Stimulated activated CD8-positive, alpha-beta memory T cell treated with anti-CD3 and anti-CD28 coated beads, Interleukin-4, amount 100 ng/mL, for 4 hours (primary cell): ENCODE data around the gene UBC.
"Not testable (repeated sequence)": the region's sequence is repeated elsewhere in the genome, so short reads cannot be mapped to it uniquely, and the experiment has no call there.

ENCODE experiments used
- DNase-seq, 2 donors: peaks; one replicate each; pipeline ENCODE4 v3.0.0-alpha.2; 2020; ENCODE audit warnings: low read depth in 2 of 2, low spot score in 1 of 2

UBC gene

GRCh38 chr12:124931528-124931927 is 17.1 kb upstream of the UBC start:
- not testable (repeated sequence) for DNase-seq

DNA sequence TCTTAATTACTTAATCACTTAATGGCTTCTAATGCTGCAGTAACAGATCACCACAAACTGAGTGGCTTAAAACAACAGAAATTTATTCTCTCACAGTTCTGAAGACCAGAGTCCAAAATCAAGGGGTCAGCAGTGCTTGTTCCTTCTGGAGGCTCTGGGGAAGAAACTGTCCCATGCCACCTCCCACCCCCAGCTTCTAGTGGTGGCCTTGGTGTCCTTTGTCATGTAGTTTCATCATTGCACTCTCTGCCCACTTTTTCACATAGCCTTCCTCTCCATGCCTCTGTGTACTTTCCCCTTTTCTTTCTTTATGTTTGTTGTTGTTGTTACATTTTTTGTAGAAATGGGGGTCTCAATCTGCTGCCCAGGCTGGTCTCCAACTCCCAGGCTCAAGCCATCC is 16.1 kb upstream of the UBC start:
- no peak for DNase-seq

GRCh38 chr12:124929649-124930419 is 15.4 kb upstream of the UBC start:
- DNase-seq = no peak

DNA sequence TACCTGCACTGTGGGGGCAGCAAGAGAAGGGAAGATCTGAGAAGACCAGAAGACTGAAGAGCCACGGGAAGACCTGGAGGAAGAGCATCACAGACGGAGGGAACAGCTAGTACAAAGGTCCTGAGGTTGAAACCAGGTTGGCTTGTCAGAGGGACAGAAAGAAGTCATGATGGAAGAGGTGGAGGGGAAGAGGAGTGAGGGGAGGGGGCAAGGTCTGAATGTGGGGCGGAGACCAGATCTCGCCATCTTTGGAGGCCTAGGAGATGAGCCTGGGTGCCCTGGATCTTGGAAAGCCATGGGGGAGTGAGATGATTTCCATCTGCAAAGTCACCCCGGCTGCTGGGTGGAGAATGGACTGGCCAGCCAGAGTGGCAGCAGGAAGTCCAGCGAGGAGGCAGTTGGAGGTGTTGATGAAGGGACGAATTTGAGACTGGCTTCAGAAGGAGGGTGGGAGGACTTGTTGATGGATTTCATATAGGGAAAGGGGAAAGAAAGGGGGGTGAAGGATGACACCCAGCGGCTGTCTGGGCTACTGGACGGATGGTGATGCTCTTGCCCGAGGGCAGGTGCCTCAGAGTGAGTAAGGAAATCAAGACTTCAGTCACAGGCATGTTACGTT is 14.6 kb upstream of the UBC start:
- no peak for DNase-seq

DNA sequence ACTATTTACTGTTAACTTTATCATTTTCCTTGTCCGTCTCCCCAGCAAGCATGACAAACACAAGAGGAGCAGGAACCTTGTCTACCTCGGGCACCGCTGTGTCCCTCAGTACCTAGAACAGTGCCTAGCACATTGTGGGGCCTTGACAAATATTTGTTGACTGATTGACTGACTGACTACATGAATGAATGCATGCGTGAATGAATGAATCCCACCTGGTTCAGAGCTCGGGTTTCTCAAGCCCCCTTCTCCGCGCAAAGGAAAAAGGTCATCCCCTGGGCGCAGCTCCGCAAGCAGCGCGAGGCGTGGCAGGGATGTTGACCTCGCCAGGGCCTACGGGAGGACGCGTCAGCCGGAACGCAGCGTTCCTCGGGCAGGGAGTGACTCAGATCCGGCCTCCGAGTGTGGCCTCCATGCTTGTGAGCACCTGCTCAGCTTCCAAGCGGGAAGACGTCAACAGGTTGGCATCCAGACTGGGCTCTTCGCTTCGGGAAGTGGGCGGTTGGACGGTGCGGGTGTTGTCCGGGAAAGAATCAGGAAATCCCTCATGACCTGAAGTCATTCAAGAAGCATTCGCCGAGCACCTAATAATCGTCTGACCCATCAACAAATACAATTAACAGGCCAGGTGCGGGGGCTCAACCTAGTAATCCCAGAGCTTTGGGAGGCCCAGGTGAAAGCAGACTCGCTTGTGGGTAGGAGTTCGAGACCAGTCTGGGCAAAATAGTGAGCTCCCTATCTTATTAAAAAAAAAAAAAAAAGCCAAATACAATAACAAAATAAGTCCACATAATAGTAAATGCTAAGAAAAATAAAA is 13.9 kb upstream of the UBC start:
- DNase-seq = no peak

DNA sequence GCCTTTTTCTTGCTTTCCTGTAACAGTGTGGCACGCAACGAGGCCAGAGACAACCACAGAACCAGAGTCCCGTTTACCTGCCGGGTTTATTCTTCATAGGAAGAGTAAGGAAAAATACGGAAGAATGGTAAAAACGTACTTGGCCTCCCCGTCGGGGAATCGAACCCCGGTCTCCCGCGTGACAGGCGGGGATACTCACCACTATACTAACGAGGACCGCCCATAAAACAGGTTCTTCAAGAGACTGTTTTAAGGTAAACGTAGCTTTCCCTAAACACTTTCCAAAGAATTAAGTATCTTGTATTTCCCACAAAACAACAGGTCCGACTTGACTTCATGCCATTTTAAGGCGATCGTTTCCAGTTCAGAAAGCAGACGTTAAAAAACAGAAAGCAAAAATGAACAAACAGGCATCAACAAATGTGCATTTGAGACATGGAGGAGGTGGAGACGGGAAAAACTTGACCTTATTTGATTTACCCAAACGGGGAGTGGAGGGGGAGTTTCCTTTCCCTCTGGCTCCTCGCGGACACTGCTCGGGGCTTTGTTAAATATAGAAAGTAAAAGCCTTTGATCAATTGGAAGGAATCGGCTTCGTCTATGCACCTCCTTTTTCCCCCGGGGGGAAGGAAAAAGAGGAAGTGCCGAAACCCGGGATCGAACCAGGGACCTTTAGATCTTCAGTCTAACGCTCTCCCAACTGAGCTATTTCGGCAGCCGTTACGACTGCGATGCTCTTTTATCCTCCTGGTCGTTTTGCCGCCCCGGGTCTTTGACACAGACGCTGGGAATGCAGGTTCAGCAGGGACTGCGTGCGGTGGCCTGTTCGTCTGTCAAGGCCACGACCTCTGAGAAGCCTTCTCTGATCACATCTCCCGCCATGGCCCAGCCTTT is 13.0 kb upstream of the UBC start:
- peak; percentile 72 to 96 for DNase-seq

- DNase-seq = not testable (repeated sequence)
These were observed 11.3 kb upstream of the UBC start for GRCh38 chr12:124925782-124926181.

DNA sequence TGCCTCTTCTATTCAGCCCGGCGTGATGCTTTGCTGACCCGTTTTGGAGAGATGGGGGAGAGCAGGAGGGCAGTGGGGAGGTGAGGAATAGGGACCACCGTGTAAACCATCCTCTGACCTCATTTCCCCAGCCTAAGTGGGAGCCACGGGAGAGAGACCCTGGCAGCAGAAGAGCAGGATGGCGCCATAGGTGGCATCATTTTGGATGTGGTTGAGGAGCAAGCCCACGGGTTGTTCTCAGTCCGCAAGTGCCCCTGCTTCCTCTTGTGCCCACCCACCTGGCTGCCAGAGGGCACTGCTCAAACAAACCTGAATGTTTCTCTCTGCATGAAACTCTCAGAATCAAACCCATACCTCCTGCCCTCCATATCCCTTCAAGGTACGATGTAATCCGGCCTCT is 10.7 kb upstream of the UBC start:
- DNase-seq = no peak

DNA sequence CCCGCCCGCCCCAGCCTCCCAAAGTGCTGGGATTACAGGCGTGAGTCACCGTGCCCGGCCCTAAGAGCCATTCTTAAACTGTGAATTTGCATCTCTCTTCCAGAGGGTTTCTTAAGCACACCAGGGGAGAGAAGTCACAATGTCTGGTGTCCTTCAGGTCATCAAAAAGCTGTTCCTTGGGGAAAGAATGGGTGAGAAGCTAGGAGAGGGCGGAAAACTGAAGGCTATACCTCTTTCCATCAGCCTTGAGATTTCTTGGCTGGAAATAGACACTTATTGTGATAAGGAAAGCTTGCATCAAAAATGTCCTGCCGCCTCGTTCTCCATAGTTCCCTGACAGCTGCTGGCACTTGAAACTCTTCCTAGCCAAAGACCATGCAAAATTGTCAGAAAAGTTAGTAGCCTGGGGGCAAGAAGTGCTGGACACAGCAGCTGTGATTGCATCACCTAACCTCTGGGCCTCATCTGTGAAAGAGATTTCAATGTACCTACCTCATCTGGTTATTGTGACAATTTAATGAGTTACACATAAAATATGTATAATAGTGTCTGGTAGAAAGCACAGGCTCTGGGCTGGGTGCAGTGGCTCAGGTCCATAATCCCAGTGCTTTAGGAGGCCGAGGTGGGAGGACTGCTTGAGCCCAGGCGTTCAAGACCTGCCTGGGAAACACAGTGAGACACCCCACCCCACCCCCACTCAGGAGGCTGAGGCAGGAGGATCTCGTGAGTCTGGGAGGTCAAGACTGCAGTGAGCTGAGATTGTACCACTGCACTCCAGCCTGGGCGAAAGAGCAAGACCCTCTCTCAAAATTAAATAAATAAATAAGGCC is 9.7 kb upstream of the UBC start:
- DNase-seq = no peak

GRCh38 chr12:124921200-124922031 is 7.0 kb upstream of the UBC start:
- peak in 1 of 2 donors; percentile 45 for DNase-seq

GRCh38 chr12:124920353-124920935 is 6.0 kb upstream of the UBC start:
- no peak for DNase-seq

DNA sequence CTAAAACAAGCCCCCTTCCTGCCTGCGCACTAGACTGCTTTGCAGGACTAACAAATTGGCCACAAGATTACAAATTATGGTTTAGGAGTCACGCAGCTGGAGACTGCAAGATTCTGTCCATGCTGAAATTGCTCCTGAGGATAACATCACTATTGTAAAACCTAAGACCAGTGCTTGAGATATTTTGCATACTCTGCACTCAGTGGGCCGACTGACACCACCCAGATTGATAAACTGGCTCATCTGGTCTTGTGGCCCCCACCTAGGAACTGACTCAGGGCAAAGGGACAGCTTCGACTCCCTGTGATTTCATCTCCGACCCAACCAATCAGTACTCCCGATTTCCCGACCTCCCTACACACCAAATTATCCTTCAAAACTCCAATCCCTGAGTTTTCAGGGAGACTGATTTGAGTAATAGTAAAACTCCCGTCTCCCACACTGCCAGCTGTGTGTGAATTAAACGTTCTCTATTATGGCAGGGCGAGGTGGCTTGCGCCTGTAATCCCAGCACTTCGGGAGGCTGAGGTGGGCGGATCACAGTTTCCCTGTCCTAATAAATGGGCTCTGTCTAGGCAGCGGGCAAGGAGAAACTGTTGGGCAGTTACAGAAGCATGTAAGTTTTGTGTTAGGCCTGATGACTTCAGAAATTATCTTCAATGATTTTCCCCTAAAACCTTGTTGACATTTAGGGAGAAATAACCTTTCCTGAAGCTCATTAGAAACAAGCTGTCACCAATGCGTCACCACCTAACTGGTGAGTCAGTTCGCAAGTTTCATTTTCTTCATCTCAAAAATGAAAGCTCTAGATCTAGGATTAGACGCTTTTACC is 5.3 kb upstream of the UBC start:
- DNase-seq = no peak

DNA sequence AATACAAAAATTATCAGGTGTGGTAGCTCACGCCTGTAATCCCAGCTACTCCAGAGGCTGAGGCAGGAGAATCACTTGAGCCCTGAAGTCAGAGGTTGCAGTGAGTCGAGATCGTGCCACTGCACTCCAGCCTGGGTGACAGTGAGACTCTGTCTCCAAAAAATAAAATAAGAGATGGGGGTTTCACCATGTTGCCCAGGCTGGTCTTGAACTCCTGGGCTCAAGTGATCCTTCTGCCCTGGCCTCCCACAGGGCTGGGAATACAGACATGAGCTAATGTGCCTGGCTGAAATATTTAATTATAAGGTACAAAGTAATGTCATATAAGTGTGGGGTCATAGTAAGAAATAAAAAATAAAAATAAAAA is 4.2 kb upstream of the UBC start:
- not testable (repeated sequence) for DNase-seq

GRCh38 chr12:124917841-124918621 is 3.6 kb upstream of the UBC start:
- no peak for DNase-seq

GRCh38 chr12:124917135-124917840 is 2.8 kb upstream of the UBC start:
- DNase-seq = peak; percentile 64 to 78

DNA sequence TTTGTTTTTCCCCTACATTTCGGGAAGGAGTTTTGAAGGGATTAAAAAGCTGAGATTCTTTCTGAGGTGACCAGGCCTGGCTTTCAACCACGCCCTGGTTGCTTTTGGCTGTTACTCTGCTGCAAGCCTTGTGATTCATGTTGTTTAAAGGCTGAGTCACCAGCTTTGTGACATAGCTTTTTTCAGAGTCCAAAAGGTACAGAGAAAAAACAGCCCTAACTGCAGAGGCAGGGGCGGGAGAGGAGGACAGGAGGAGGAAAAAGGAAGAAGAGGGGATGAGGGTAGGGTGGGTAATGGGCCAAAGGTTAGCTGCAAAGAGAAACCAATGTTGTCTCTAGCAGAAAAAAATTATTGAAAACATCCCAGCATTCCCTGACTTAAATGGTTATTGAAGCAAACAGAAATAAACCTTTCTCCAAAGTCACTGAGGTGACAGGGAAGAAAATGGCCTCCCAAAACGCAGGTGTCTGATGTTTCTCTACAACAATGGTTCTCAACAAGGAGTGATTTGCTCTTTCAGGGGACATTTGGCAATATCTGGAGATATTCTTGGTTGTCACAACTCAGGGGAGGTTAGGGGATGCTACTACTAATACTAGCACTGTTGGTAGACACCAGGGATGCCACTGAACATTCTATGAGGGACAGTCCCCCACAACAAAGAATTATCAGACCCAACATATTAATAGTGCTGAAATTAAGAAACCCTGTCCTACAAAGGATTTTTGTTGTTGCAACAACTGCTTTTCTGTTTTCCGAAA is 2.1 kb upstream of the UBC start:
- no peak for DNase-seq
